ENCODE measurements around the gene LHX5.

LHX5 gene

GRCh38 chr12:113422030-113422885, 49.4 kb downstream of the LHX5 start, which contains the start of gene SDSL:
SDSL (plus strand) TSS chr12:113422380; CDS start chr12:113427983, 5,603 bp downstream.
- intact Hi-C loops (cut with DNase I) = no loop called here
- peak in 7 of 10 donors; percentile 29 to 92 (median 37) for DNase-seq

- DNase-seq = peak in 1 of 10 donors; percentile 74
- intact Hi-C loops (cut with DNase I) = no loop called here
These were observed 50.6 kb downstream of the LHX5 start for GRCh38 chr12:113420996-113421595.

- DNase-seq = peak in 2 of 10 donors; percentile 40 to 67
- intact Hi-C loops (cut with DNase I) = no loop called here
These were observed 53.3 kb downstream of the LHX5 start for GRCh38 chr12:113418213-113418879.

GRCh38 chr12:113416091-113416754, 55.4 kb downstream of the LHX5 start:
- intact Hi-C loops (cut with DNase I) = no loop called here
- peak in 2 of 10 donors; percentile 9 to 72 for DNase-seq

GRCh38 chr12:113414519-113415038, 57.1 kb downstream of the LHX5 start:
- DNase-seq = peak in 1 of 10 donors; percentile 35
- intact Hi-C loops (cut with DNase I) = no loop called here

GRCh38 chr12:113413488-113413939, 58.2 kb downstream of the LHX5 start:
- peak in 2 of 10 donors; percentile 25 to 57 for DNase-seq
- intact Hi-C loops (cut with DNase I) = no loop called here
